Keratinocyte (primary cell): Measurements from ENCODE around the gene DGKQ. TPM values are rescaled to one million over a fixed set of nuclear protein-coding genes. Genes with fewer than 3 reads are reported as not detected.

Experiments used
- DNase-seq: peaks from one replicate; pipeline ENCODE4 v3.0.0-alpha.2; 2011; ENCODE audit warnings: low read depth, missing footprints, low spot score
- FAIRE-seq: peaks from 2 replicates; lab custom pipeline; 2011; peaks lifted over from hg19 to GRCh38; lab: Jason Lieb, UNC
- H2AFZ ChIP-seq: 2 replicates; pipeline ENCODE4 v1.6.0; 2012; ENCODE audit warnings: low read length, control low read depth, inconsistent platforms; ENCODE audit not compliant: control insufficient read depth
- H3K27ac ChIP-seq: 2 replicates; pipeline ENCODE4 v1.5.1; 2011; ENCODE audit warnings: low read length; ENCODE audit not compliant: control insufficient read depth, insufficient read depth
- H3K27me3 ChIP-seq: 3 replicates; pipeline ENCODE4 v1.6.0; 2011; ENCODE audit warnings: low read length; ENCODE audit not compliant: control insufficient read depth, insufficient read depth; ENCODE audit errors: extremely low read depth
- H3K36me3 ChIP-seq, 2 experiments: 2 replicates in 1 of 2; 3 replicates in 1 of 2; pipeline ENCODE4 v1.5.1; 2011; ENCODE audit warnings: low read length in 2 of 2, mild to moderate bottlenecking in 1 of 2; ENCODE audit not compliant: control insufficient read depth in 2 of 2, insufficient read depth in 2 of 2; ENCODE audit errors: extremely low read depth in 1 of 2
- H3K4me1 ChIP-seq: 3 replicates; pipeline ENCODE4 v1.5.1; 2011; ENCODE audit warnings: low read length; ENCODE audit not compliant: control insufficient read depth, insufficient read depth; ENCODE audit errors: extremely low read depth
- H3K4me2 ChIP-seq: 3 replicates; pipeline ENCODE4 v1.6.0; 2011; ENCODE audit warnings: low read depth, low read length; ENCODE audit not compliant: control insufficient read depth, insufficient read depth; ENCODE audit errors: extremely low read depth
- H3K4me3 ChIP-seq, 3 experiments: fragments of 200-600 bp in 1 of 3; sonication (generic) in 1 of 3; 2 replicates in 2 of 3; 3 replicates in 1 of 3; pipeline ENCODE4 v1.5.1; 2011 to 2016; ENCODE audit warnings: low read length in 3 of 3, mild to moderate bottlenecking in 3 of 3, control low read depth in 2 of 3, inconsistent platforms in 1 of 3, low read depth in 1 of 3, mixed read lengths in 1 of 3, mixed run types in 1 of 3, moderate library complexity in 1 of 3; ENCODE audit not compliant: control insufficient read depth in 2 of 3, insufficient read depth in 2 of 3; ENCODE audit errors: extremely low read depth in 1 of 3
- H3K79me2 ChIP-seq: 2 replicates; pipeline ENCODE4 v1.6.0; 2012; ENCODE audit warnings: low read length; ENCODE audit not compliant: control insufficient read depth, insufficient read depth
- H3K9ac ChIP-seq: 3 replicates; pipeline ENCODE4 v1.6.0; 2011; ENCODE audit warnings: low read length; ENCODE audit not compliant: control insufficient read depth, insufficient read depth; ENCODE audit errors: extremely low read depth
- H3K9me1 ChIP-seq: 3 replicates; pipeline ENCODE4 v1.6.0; 2011; ENCODE audit warnings: low read length; ENCODE audit not compliant: control insufficient read depth, insufficient read depth; ENCODE audit errors: extremely low read depth
- H3K9me3 ChIP-seq: 2 replicates; pipeline ENCODE4 v1.5.1; 2012; ENCODE audit warnings: low read depth, low read length; ENCODE audit not compliant: control insufficient read depth
- H4K20me1 ChIP-seq: 3 replicates; pipeline ENCODE4 v1.6.0; 2011; ENCODE audit warnings: low read length; ENCODE audit not compliant: control insufficient read depth, insufficient read depth; ENCODE audit errors: extremely low read depth
- EZH2 ChIP-seq: IDR thresholded peaks from one replicate; pipeline ENCODE4 v1.6.1; 2012; ENCODE audit warnings: inconsistent platforms, mild to moderate bottlenecking, low read length, moderate library complexity
- dilution Hi-C: fragments of 300-500 bp; cut with MboI; formaldehyde crosslinking; loops from one replicate; pipeline ENCODE4 v1.7.0; 2020; ENCODE audit warnings: low sequenced_read_pairs; ENCODE audit not compliant: extremely low pct_ligation_motif_present
- polyA plus RNA-seq, 5 experiments: library from polyadenylated mRNA; depleted of rRNA in 3 of 5; stranded (reverse) in 3 of 5; stranded (forward) in 1 of 5; unstranded in 1 of 5; fragments of >200 nt; gene quantifications; 1 replicate in 1 of 5; 2 replicates in 3 of 5; 3 replicates in 1 of 5; pipeline versions ENCODE4 v1.2.1 to v1.2.3, GENCODE V29; 2011 to 2012; ENCODE audit warnings: missing spikeins in 2 of 5, low read depth in 1 of 5, low replicate concordance in 1 of 5
- TF ChIP-seq, protein P1 (sequence below), 3 experiments: IDR thresholded peaks in 1 of 3; conservative IDR thresholded peaks in 1 of 3; optimal IDR thresholded peaks in 1 of 3; 2 replicates in 2 of 3; 3 replicates in 1 of 3; pipeline versions ENCODE3 to v1.5.1; 2011; ENCODE audit warnings: low read length in 3 of 3, mild to moderate bottlenecking in 3 of 3, moderate library complexity in 2 of 3, control low read depth in 1 of 3, inconsistent platforms in 1 of 3; ENCODE audit not compliant: insufficient read depth in 2 of 3; ENCODE audit errors: extremely low read depth in 1 of 3

Gene DGKQ
- polyA plus RNA-seq, 1 donor (not counting 4 experiments of a cell fraction or from before 2014, with no cell fraction given): 5.3 TPM

DNA sequence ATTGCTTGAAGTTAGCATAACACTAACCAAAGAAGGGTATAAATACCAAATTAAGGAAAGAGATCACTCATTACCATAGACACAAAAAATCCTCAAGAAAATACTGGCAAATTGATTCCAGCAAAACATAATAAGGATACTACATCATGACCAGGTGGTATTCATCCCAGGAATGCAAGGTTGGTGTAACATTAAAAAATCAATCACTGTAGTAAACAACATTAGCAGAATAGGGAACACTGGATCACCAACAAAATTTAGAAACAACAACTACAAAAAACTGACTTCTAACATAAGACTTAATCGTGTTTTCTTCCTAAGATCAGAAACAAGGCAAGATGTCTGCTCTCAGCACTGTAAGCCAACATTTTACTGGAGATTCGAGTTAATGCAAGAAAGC lies 55.4 kb downstream of the DGKQ start:
- Histone ChIP-seq H3K36me3 (peaks cover under 1 to 3% of the 10 kb centered on the region in 2 experiments), H3K4me1 (no peaks in the 10 kb centered on the region), H2AFZ (no peak overlapping the region), H3K9ac (no peak overlapping the region), H3K4me3 (no peak overlapping the region), H4K20me1 (peaks cover 8% of the 10 kb centered on the region), H3K4me2 (no peak overlapping the region), H3K9me3 (no peaks in the 10 kb centered on the region), H3K27me3 (no peaks in the 10 kb centered on the region), H3K9me1 (no peaks in the 10 kb centered on the region), H3K27ac (no peak overlapping the region), H3K79me2 (peaks cover 93% of the 10 kb centered on the region)
- FAIRE-seq (no peak), DNase-seq (no peak)
- dilution Hi-C loops: no loop called here
- TF ChIP-seq, protein P1, sequence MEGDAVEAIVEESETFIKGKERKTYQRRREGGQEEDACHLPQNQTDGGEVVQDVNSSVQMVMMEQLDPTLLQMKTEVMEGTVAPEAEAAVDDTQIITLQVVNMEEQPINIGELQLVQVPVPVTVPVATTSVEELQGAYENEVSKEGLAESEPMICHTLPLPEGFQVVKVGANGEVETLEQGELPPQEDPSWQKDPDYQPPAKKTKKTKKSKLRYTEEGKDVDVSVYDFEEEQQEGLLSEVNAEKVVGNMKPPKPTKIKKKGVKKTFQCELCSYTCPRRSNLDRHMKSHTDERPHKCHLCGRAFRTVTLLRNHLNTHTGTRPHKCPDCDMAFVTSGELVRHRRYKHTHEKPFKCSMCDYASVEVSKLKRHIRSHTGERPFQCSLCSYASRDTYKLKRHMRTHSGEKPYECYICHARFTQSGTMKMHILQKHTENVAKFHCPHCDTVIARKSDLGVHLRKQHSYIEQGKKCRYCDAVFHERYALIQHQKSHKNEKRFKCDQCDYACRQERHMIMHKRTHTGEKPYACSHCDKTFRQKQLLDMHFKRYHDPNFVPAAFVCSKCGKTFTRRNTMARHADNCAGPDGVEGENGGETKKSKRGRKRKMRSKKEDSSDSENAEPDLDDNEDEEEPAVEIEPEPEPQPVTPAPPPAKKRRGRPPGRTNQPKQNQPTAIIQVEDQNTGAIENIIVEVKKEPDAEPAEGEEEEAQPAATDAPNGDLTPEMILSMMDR (optimal IDR thresholded peaks at IDR 0.05 in 1 of 3, IDR thresholded peaks at IDR 0.05 in 1 of 3, conservative IDR thresholded peaks at IDR 0.05 in 1 of 3; ENCODE audit: extremely low read depth in 1 of 3, insufficient read depth in 2 of 3, low read length in 3 of 3): no peak
- TF ChIP-seq EZH2: no peak

DNA sequence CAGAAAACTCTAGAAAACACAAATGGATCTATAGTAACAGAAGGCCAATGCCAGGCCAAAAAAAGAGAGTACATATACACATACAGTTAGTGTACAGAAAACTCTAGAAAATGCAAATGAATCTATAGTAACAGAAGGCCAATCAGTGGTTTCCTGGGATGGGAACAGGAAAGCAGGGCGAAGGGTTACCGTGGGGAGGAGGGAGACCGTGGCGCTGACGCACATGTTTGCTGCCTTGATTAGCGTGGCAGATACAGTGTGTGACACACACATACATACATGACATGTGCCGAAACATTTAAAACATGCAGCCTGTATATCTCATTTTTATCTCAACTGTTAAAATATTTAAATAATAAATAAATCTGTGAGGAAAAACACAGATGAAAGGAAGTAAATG lies 55.9 kb downstream of the DGKQ start:
- Histone ChIP-seq H2AFZ (no peak overlapping the region), H3K4me1 (no peaks in the 10 kb centered on the region), H4K20me1 (peaks cover 8% of the 10 kb centered on the region), H3K36me3 (peaks cover 0 to 5% of the 10 kb centered on the region in 2 experiments), H3K9me3 (no peaks in the 10 kb centered on the region), H3K9me1 (no peaks in the 10 kb centered on the region), H3K4me3 (no peak overlapping the region), H3K27ac (no peak overlapping the region), H3K79me2 (peaks cover 91% of the 10 kb centered on the region), H3K9ac (no peak overlapping the region), H3K4me2 (no peak overlapping the region), H3K27me3 (no peaks in the 10 kb centered on the region)
- dilution Hi-C loops: no loop called here
- TF ChIP-seq, protein P1 (optimal IDR thresholded peaks at IDR 0.05 in 1 of 3, IDR thresholded peaks at IDR 0.05 in 1 of 3, conservative IDR thresholded peaks at IDR 0.05 in 1 of 3; ENCODE audit: extremely low read depth in 1 of 3, insufficient read depth in 2 of 3, low read length in 3 of 3): no peak
- TF ChIP-seq EZH2: no peak
- DNase-seq: no peak
- no peak for FAIRE-seq
